Measurements from ENCODE around the gene P2RY8. TPM values are rescaled to one million over a fixed set of nuclear protein-coding genes. Genes with fewer than 3 reads are reported as not detected.
"Not testable (repeated sequence)": the region's sequence is repeated elsewhere in the genome, so short reads cannot be mapped to it uniquely, and the experiment has no call there.

P2RY8 gene
- total and polyA plus RNA-seq, 4 donors = 0.31 to 5.5 (median 3.0) TPM

GRCh38 chrX:1574181-1574580 lies 37.2 kb upstream of the P2RY8 start:
- DNase-seq; H3K9me3 ChIP-seq (ENCODE audit: control insufficient read depth, low read length); H3K36me3 ChIP-seq (ENCODE audit: control insufficient read depth in 1 of 2, insufficient read depth in 2 of 2, low read length in 1 of 2); H3K27ac ChIP-seq (ENCODE audit: low read depth in 1 of 2, low read length in 2 of 2); intact Hi-C loops (cut with DNase I); H3K4me1 ChIP-seq (ENCODE audit: control insufficient read depth in 1 of 2, insufficient read depth in 2 of 2, low read length in 2 of 2); H3K27me3 ChIP-seq (ENCODE audit: control insufficient read depth in 1 of 2, insufficient read depth in 2 of 2, low read length in 1 of 2); ATAC-seq (ENCODE audit: low FRiP score); H3K4me3 ChIP-seq (ENCODE audit: low read length in 2 of 2): not testable (repeated sequence)
- WGBS, 2 donors = 87 to 91% methylated on average over 19 of the region's 19 CpGs

GRCh38 chrX:1564750-1565683 lies 28.0 kb upstream of the P2RY8 start:
- no peaks in the 10 kb centered on the region for H3K36me3 ChIP-seq (ENCODE audit: control insufficient read depth in 1 of 2, insufficient read depth in 2 of 2, low read length in 1 of 2)
- no peak for ATAC-seq (ENCODE audit: low FRiP score)
- H3K4me1 ChIP-seq (ENCODE audit: control insufficient read depth in 1 of 2, insufficient read depth in 2 of 2, low read length in 2 of 2) = no peaks in the 10 kb centered on the region
- H3K9me3 ChIP-seq (ENCODE audit: control insufficient read depth, low read length) = no peaks in the 10 kb centered on the region
- no peak for DNase-seq
- no peak overlapping the region for H3K4me3 ChIP-seq (ENCODE audit: low read length in 2 of 2)
- H3K27ac ChIP-seq (ENCODE audit: low read depth in 1 of 2, low read length in 2 of 2) = no peak overlapping the region
- H3K27me3 ChIP-seq (ENCODE audit: control insufficient read depth in 1 of 2, insufficient read depth in 2 of 2, low read length in 1 of 2) = no peaks in the 10 kb centered on the region
- intact Hi-C loops (cut with DNase I) = no loop called here
- 43 to 50% methylated on average over 10 of the region's 10 CpGs for WGBS, 2 donors

GRCh38 chrX:1564077-1564476 lies 27.1 kb upstream of the P2RY8 start:
- H3K4me1 ChIP-seq (ENCODE audit: control insufficient read depth in 1 of 2, insufficient read depth in 2 of 2, low read length in 2 of 2); H3K9me3 ChIP-seq (ENCODE audit: control insufficient read depth, low read length); intact Hi-C loops (cut with DNase I); ATAC-seq (ENCODE audit: low FRiP score); DNase-seq; H3K36me3 ChIP-seq (ENCODE audit: control insufficient read depth in 1 of 2, insufficient read depth in 2 of 2, low read length in 1 of 2); H3K4me3 ChIP-seq (ENCODE audit: low read length in 2 of 2); H3K27ac ChIP-seq (ENCODE audit: low read depth in 1 of 2, low read length in 2 of 2); H3K27me3 ChIP-seq (ENCODE audit: control insufficient read depth in 1 of 2, insufficient read depth in 2 of 2, low read length in 1 of 2): not testable (repeated sequence)
- 90% methylated on average over 7 of the region's 7 CpGs for WGBS, 2 donors

DNA sequence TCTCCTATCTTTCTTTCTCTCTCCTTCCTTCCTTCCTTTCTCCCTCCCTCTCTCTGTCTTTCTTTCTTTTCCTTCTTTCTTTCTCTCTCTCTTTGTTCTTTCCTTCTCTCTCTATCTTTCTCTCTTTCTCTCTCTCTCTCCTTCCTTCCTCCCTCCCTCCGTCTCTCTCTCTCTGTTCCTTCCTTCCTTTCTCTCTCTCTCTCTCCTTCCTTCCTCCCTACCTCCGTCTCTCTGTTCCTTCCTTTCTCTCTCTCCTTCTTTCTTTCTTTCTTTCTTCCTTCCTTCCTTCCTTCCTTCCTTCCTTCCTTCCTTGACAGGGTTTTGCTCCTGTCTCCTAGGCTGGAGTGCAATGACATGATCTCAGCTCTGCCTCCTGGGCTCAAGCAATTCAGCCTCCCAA lies 24.2 kb upstream of the P2RY8 start:
- intact Hi-C loops (cut with DNase I) = no loop called here
- no peaks in the 10 kb centered on the region for H3K36me3 ChIP-seq (ENCODE audit: control insufficient read depth in 1 of 2, insufficient read depth in 2 of 2, low read length in 1 of 2)

DNA sequence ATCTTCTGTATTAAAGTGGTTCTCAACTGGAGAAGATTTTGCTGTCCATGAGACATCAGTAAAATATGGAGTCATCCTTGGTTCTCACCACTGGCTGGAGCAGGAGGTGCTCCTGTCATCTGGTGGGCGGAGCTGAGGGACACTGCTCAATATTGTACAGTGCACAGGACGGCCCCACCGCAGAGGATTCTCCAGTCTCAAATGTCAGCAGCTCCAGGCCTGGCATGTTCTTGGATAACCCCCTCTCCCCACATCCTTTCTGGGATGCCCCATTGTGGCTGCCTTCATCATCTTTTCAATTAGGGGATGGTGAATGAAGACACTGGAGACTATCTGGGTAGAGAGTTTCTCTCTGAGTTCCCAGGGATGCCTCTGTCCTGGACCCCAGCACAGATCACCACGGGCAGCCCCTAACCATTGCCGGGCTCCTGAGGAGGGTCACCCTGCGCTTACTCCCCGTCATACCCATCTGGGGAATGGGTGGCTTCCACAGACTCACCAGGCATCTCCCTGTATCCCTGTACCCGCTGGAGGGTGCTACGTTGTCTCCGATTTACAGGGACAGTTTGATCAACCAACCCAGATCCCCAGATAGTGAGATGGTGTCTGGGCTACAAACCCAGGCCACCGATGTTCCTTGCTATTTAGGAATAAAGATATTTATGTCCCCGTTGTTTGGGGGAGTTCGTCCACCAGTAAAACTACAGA lies 21.9 kb upstream of the P2RY8 start:
- Histone ChIP-seq H3K4me1 (ENCODE audit: control insufficient read depth in 1 of 2, insufficient read depth in 2 of 2, low read length in 2 of 2) (no peaks in the 10 kb centered on the region), H3K4me3 (ENCODE audit: low read length in 2 of 2) (no peak overlapping the region), H3K36me3 (ENCODE audit: control insufficient read depth in 1 of 2, insufficient read depth in 2 of 2, low read length in 1 of 2) (no peaks in the 10 kb centered on the region), H3K9me3 (ENCODE audit: control insufficient read depth, low read length) (peaks cover 3% of the 10 kb centered on the region), H3K27me3 (ENCODE audit: control insufficient read depth in 1 of 2, insufficient read depth in 2 of 2, low read length in 1 of 2) (no peaks in the 10 kb centered on the region), H3K27ac (ENCODE audit: low read depth in 1 of 2, low read length in 2 of 2) (no peak overlapping the region)
- WGBS, 2 donors = 83 to 88% methylated on average over 13 of the region's 13 CpGs
- intact Hi-C loops (cut with DNase I) = no loop called here
- ATAC-seq (ENCODE audit: low FRiP score) = no peak
- no peak for DNase-seq

More for the DNA sequence above, 24.2 kb upstream of the P2RY8 start:
- Histone ChIP-seq H3K4me1 (ENCODE audit: control insufficient read depth in 1 of 2, insufficient read depth in 2 of 2, low read length in 2 of 2) (no peaks in the 10 kb centered on the region), H3K27me3 (ENCODE audit: control insufficient read depth in 1 of 2, insufficient read depth in 2 of 2, low read length in 1 of 2) (no peaks in the 10 kb centered on the region), H3K9me3 (ENCODE audit: control insufficient read depth, low read length) (no peaks in the 10 kb centered on the region), H3K27ac (ENCODE audit: low read depth in 1 of 2, low read length in 2 of 2) (no peak overlapping the region), H3K4me3 (ENCODE audit: low read length in 2 of 2) (no peak overlapping the region)
- ATAC-seq (ENCODE audit: low FRiP score) (no peak), DNase-seq (no peak)
- WGBS, 2 donors = 72 to 74% methylated on average over 2 of the region's 2 CpGs

- H3K27me3 ChIP-seq (ENCODE audit: control insufficient read depth in 1 of 2, insufficient read depth in 2 of 2, low read length in 1 of 2); ATAC-seq (ENCODE audit: low FRiP score); H3K9me3 ChIP-seq (ENCODE audit: control insufficient read depth, low read length); DNase-seq; intact Hi-C loops (cut with DNase I); H3K4me3 ChIP-seq (ENCODE audit: low read length in 2 of 2); H3K27ac ChIP-seq (ENCODE audit: low read depth in 1 of 2, low read length in 2 of 2); H3K4me1 ChIP-seq (ENCODE audit: control insufficient read depth in 1 of 2, insufficient read depth in 2 of 2, low read length in 2 of 2); H3K36me3 ChIP-seq (ENCODE audit: control insufficient read depth in 1 of 2, insufficient read depth in 2 of 2, low read length in 1 of 2): not testable (repeated sequence)
These were observed 20.5 kb upstream of the P2RY8 start for GRCh38 chrX:1557442-1557841.

GRCh38 chrX:1555370-1555769 lies 18.4 kb upstream of the P2RY8 start:
- WGBS, 2 donors = 91 to 93% methylated on average over 6 of the region's 6 CpGs
- H3K4me3 ChIP-seq (ENCODE audit: low read length in 2 of 2) = no peak overlapping the region
- no peak for DNase-seq
- no peaks in the 10 kb centered on the region for H3K27me3 ChIP-seq (ENCODE audit: control insufficient read depth in 1 of 2, insufficient read depth in 2 of 2, low read length in 1 of 2)
- no peak overlapping the region for H3K27ac ChIP-seq (ENCODE audit: low read depth in 1 of 2, low read length in 2 of 2)
- peaks cover 6% of the 10 kb centered on the region for H3K9me3 ChIP-seq (ENCODE audit: control insufficient read depth, low read length)
- ATAC-seq (ENCODE audit: low FRiP score) = no peak
- H3K4me1 ChIP-seq (ENCODE audit: control insufficient read depth in 1 of 2, insufficient read depth in 2 of 2, low read length in 2 of 2) = no peaks in the 10 kb centered on the region
- intact Hi-C loops (cut with DNase I) = no loop called here
- H3K36me3 ChIP-seq (ENCODE audit: control insufficient read depth in 1 of 2, insufficient read depth in 2 of 2, low read length in 1 of 2) = no peaks in the 10 kb centered on the region

DNA sequence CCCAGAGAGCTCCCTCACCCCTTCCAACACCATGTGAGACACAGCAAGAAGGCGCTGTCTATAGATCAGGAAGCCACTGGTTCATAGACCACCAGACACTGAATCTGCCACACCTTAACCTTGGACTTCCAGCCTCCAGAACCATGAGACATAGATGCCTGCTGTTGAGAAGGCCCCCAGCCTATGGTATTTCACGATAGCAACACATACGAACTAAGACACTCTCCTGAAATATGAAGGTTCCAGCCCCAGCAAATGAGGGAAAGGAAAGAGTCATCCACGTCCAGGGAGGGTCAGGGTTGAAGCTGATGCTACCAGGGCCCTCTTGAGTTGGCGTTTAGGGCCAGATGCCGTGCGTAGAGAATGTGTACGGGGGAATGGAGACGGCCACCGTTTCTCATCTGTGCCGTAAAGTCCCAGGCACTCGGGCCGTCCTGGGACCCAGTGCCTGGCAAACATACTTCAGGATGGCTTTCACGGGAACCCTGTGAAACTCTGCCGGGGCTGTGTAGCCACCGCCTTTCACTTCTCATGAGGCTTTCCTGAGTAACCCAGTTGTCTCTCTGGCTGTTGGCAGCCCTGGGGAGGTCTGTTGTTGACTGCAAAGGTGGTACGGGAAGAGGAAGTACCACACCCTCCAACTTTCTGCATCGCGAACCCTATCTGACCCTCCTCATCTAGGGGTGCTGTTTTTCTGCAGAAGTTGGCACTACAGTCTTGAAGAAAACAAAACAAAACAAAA lies 17.7 kb upstream of the P2RY8 start:
- no peak overlapping the region for H3K4me3 ChIP-seq (ENCODE audit: low read length in 2 of 2)
- ATAC-seq (ENCODE audit: low FRiP score) (no peak), DNase-seq (no peak)
- no peak overlapping the region for H3K27ac ChIP-seq (ENCODE audit: low read depth in 1 of 2, low read length in 2 of 2)
- H3K4me1 ChIP-seq (ENCODE audit: control insufficient read depth in 1 of 2, insufficient read depth in 2 of 2, low read length in 2 of 2) = no peaks in the 10 kb centered on the region
- H3K9me3 ChIP-seq (ENCODE audit: control insufficient read depth, low read length) = peaks cover 7% of the 10 kb centered on the region
- WGBS, 2 donors = 86% methylated on average over 19 of the region's 19 CpGs
- intact Hi-C loops (cut with DNase I) = no loop called here
- no peaks in the 10 kb centered on the region for H3K36me3 ChIP-seq (ENCODE audit: control insufficient read depth in 1 of 2, insufficient read depth in 2 of 2, low read length in 1 of 2)
- H3K27me3 ChIP-seq (ENCODE audit: control insufficient read depth in 1 of 2, insufficient read depth in 2 of 2, low read length in 1 of 2) = no peaks in the 10 kb centered on the region

Data from aorta (tissue), 5 donors.